Jurkat, Clone E6-1 (cell line): ENCODE results near the gene HSPB9.
A peak's percentile ranks its signal among the peaks of the same experiment; 100 is the strongest.

ENCODE experiments used
- DNase-seq: peaks from one replicate; pipeline ENCODE4 v3.0.0-alpha.2; 2011; ENCODE audit warnings: low read depth, low spot score
- H3K4me3 ChIP-seq: 2 replicates; pipeline ENCODE4 v1.5.1; 2011; ENCODE audit warnings: mild to moderate bottlenecking, low read length, control low read depth, moderate library complexity

HSPB9 gene

DNA sequence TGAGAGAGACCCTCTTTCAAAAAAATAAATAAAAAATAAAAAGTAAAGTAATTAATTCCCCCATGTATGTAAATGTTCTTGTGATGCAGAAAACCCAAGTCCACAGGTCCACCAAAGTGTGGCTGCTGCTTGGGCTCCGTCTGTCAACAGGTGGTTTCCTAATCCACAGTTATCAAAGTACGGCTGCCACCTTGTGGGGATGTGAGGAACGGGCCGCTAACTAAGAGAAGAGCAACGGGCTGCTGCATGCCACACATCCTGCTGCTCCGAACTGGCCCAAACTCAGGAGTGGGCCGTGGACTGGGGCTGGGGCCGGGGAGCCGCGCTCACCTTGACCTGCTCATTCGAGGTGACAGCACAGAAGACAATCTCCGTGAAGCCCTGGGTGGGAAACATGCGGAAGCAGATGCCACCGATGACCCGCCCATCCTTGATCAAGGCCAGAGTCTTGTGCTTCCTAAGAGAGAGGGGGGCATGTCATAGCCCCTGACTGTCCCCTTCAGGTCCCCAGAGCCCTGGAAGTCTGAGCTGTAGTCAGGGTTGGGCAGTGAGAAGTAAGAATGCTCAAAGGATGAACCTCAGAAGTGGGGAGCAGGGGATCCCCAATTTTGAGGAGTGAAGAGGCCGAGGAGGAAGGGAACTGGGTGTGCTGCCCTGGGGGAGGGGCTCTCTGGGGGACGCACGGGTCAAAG is 5.8 kb upstream of the HSPB9 start:
- peak; percentile 79 for DNase-seq
- H3K4me3 ChIP-seq, result no peak overlapping the region

DNA sequence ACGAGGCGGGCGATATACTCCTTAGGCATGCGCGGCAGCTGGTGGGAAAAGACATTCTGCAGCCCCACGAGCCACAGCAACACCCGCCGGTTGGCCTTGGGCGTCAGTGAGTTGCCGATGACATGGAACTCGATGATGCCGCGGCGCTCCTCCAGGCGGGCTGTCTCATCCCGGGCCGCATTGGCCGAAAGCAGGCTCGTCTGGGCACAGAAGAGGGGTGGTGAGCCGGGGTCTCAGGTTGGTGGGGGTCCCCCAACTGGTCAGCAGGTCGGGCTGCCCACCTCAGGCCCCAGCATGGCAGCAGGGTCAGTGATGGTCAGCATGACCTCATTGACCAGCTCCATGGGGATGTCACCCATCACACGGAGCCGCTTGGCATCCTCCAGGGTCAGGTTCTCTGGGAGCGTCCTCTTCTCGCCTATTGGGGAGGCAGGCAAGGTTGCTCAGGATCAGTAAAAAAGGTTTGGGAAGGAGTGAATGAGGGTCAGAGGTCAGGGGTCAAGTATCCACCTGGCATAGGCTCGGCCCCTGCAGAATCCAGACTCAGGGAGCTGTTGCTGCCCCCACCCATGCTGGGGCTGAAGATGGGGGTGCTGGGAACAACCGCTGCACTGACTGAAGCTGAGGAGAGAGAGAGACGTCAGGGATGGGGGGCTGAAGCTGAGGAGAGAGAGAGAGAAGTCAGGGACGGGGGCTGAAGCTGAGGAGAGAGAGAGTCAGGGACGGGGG is 5.0 kb upstream of the HSPB9 start:
- H3K4me3 ChIP-seq, result no peak overlapping the region
- no peak for DNase-seq

DNA sequence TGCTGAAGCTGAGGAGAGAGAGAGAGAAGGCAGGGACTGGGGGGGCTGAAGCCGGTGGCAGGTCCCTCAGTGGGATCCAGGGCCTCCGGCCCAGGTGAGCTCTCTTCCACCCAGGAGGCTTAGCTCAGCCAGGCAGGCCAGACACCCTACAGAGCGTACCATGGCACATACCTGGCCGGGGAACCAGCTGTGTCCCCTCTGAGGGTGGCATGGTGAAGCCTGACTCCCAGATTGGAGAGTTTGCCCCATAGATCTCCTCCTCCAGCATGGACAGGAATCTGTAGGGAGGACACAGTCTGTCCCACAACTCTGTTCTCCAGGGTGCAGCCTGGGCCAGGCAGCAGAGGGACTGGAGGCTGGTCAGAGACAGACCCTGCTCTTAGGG is 4.5 kb upstream of the HSPB9 start:
- DNase-seq, result no peak
- no peak overlapping the region for H3K4me3 ChIP-seq

DNA sequence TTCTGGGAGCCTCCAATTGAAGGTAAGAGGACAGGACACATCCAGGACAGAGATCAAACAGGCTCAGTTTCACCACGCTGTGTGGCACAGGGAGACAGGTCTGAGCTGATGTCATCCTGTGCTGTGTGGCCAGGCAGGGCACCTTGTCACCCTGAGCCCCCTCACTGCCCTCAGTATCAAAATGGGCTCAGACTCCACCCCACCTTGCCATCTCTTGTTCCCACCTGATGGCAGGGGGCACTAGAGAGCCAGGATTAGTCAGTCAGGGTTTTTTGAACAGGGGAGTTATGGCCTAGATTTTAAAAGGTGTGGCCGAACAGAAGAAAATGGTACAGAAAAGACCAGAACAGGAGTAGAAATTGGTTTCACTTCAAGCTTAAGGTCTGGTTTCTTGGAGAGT is 4.1 kb upstream of the HSPB9 start:
- H3K4me3 ChIP-seq, result no peak overlapping the region
- no peak for DNase-seq

DNA sequence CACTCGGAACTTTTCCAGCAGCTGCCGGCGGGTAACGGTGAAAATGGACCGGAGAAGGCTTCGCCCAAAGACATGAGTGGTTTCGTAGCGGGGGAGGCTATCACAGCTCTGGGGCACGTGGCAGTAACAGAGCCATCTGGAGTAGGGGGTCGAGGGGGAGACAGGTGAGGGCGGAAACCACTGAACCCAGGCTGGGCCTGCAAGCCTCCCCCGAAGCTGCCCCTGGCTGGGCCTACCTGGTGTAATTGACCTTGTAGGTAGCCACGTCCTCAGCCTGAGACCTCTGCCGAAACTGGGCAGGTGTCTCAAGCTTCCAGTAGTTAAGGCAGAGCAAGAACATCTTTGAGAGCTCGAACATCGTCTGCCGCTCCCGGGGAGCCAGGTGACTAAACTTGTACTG is 3.3 kb upstream of the HSPB9 start:
- H3K4me3 ChIP-seq, result no peak overlapping the region

DNA sequence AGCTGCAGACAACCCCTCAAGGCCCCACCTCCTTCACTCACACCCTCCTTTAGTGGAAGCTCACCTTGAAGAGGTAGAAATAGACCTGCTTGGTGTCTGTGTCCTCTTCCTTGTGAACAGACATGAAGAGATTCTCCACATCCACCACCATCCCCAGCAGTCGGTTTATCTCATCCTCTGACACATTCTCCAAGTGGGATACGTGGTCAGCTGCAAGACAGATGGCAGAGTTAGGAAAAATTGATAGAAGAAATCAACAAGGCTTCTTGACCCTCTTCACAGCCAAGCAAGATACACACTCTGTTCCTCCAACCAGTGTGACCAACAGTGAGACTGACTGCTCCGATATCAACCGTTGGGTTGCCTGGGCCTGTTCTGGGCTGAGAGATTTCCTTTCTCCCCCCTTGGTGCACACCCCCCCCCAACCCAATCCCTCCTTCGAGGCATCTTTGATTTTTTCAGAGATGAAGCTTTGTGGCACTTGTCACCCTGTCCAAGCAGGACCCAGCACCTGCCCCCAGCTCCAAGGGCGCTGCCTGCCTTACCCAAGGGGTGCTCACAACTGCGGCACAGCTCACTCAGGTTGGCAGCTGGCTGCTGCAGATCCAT is 2.3 kb upstream of the HSPB9 start:
- peak overlapping the region; percentile 59 for H3K4me3 ChIP-seq

More for the DNA sequence above, 3.3 kb upstream of the HSPB9 start:
- no peak for DNase-seq

DNA sequence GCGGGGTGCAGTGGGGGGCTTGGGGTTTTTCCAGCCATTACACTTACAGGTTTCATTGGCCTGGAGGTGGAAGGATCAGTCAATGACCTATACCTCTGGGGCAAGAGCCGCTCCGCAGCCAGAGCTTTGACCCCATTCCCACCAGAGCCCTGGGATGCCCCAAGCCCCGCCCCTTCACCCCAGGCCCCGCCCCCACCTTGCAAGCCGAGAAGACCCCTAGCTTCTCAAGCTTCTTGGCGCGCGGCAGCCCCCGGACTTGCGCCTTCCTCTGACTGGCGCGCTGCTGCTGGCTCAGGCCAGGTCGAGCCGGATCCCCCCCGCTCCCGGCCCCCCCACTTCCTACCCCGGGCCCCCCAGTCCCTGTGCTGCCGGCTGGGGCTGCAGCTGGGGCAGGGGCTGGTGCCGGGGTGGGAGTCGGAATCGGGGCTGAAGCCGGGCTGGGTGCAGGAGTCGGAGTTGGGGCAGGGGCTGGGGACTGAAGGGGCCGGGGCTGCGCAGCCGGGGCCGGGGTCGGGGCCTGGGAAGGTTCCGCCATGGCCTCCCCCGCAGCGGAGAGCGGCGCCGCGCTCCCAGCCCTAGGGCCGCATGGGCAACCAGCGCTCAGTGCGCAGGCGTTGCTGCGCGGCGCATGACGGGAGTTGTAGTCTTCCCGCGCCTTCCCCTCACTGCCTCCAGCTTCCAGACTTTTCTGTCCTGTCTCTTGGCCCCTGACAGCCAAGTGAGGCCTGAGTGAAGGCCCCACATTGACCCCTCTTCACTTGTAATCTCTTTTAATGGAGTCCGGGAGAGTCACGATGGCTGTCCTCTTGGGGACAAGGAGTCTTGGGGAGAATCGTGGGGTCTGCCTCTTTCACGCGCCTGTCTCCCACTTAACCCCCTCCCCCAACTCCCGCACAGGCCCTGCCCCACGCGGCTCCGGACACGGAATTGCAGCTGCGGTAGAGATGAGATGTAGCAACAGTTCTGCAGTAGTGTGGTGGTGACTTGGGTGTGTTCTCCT is 1.5 kb upstream of the HSPB9 start, which contains the start of gene KAT2A:
KAT2A (minus strand) TSS at position 598 of the 1,000 bp plus-strand sequence; CDS start at position 535, 63 bp downstream.
- H3K4me3 ChIP-seq, result peak within 1 kb of the TSS; percentile 59
- DNase-seq, result peak; percentile 73

More for the DNA sequence above, 2.3 kb upstream of the HSPB9 start:
- DNase-seq, result no peak

DNA sequence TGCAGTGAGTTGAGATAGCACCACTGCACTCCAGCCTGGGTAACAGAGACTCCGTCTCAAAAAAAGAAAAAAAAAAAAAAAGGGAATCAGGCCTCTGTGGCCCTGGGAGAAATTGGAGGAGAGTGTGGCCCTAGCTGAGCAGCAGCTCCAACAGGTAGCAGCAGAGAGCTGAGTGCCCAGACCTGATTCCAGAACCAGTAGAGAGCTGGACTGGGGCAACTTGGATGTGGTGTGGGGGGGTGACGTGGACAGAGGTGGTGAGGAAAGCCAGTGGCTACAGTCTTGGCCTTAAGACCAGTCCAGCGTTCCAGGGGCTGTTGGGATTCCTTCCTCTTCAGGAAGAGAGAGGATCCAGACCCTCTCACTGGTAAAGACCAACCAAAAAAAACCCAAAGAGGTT is 1.7 kb downstream of the HSPB9 start:
- no peak overlapping the region for H3K4me3 ChIP-seq
- no peak for DNase-seq

DNA sequence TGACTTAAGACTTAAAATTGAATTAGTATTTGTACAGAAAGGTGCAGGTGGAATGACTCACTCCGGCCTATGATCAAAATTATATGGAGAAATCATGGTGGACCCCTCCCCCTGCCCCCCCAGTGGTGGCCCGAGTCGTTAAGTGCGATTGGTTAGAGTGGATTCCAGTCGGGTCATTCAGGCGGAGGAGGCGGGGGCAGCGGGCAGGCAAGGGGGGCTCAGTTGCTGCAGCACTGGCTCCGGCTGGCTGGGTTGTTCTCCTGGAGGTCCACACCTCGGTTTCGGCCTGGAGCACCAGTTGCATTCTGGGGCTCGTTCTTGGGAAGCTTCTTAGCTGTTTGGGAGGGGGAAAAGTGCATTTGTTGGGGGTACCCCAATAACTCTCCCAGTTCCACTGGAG is 3.0 kb downstream of the HSPB9 start:
- H3K4me3 ChIP-seq, result no peak overlapping the region
- no peak for DNase-seq

DNA sequence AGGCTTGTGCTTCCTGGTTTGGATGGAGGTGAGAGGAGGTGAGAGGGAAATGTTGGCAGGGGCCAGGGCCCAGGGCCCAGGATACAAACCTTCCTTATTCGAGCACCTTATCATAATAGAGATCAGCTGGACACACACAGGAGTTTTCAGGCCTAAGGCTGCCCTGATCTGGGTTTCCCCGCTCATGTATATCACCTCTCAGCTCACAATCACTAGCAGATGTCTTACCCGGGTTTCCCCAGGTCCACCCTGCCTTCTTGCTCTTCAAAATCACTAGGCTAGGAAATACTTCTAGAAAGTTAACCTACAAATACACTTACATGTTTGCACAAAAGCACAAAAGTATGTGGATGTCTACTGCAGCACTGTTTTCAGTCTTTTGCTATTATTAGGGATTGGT is 4.2 kb downstream of the HSPB9 start:
- DNase-seq, result no peak
- no peak overlapping the region for H3K4me3 ChIP-seq

DNA sequence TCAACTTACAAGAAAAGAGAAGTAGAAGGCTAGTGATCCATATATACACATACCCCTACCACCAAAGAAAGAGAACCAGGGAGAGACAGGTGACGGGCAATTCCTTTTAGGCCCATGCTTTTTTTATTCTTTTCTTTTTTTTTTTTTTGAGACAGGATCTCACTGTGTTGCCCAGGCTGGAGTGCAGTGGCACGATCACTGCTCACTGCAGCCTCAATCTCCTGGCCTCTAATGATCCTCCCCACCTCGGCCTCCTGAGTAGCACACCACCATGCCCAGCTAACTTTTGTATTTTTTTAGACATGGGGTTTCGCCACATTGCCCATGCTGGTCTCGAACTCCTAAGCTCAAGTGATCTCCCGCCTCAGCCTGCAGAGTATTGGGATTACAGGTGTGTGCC is 4.8 kb downstream of the HSPB9 start:
- DNase-seq, result no peak
- no peak overlapping the region for H3K4me3 ChIP-seq

DNA sequence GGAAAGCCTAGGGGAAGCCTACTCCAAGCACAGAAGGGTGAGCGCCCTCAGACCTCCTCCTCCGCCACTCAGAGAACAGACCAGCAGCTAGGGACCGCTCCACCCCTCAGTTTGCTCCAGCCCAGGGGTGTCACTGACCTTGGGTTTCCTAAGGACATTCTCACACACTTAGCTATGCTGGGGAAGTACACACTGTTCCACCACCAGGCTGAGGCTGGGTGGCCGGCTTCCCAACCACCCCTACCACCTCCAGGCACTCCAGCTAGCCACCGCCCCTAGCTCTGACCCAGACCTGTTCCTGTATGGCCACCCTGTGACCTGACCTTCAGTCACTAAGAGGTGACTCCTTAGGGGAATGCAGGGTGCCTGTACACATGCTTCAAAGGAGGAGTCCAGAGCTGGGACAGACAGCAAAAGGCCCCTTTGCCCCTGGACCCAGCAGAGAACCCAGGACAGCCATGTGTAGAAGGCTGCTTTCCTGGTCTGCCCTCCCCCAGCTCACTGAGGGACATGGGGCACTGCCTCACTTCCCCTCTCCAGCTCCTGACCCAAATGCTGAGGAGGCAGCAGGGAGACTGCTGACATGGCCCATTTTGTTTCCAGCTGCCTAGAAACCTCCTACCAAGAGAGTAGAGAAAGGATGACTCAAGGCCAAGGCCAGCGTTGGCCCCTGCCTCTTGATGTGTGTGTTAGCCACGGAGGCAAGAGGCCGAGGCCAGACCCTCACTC is 6.7 kb downstream of the HSPB9 start:
- no peak overlapping the region for H3K4me3 ChIP-seq
- no peak for DNase-seq

DNA sequence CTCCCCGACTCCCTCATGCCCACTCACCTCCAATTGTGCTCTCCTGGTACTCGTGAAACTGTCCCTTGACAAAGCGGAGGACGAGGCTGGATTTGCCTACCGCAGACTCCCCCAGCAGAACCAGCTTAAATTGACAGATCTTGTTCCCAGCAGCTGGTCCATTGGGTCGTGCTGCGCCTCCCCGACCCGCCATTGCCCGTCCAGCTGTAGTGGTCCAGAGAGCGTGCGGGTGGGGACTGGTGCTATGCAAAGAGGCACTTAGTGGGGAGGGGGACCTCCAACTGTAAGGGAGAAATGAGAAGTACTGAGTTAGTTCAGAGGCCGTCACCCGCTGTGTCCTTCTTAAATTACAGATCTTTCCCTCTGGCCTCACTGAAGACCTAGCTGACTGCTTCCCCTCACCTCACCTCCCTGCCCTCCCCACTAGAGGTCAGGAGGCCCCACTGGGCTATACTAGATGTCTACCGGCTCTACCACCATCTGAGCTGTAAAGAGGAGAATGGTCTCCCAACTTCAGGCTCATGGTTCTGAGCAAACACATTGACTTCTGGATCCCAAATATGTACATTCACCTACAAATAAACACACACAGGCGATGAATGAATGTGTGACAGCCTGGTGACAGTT is 7.8 kb downstream of the HSPB9 start:
- no peak overlapping the region for H3K4me3 ChIP-seq
- DNase-seq, result no peak

DNA sequence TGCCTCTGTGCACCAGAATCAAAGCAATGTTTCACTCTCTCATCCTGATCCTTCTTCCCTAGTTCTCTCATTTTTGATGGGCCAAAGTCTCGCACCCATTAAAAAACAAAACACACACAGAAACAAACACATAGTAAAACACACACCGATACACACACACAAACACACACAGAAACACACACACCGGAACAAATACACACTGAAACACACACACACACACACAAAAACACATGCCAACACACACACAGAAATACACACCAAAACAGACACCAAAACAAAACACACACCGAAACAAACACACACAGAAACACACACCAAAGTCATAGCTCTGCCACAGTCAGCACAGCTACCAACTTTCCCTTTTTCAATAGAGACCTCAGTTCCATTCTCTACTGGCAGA is 8.6 kb downstream of the HSPB9 start:
- no peak for DNase-seq
- H3K4me3 ChIP-seq, result no peak overlapping the region

DNA sequence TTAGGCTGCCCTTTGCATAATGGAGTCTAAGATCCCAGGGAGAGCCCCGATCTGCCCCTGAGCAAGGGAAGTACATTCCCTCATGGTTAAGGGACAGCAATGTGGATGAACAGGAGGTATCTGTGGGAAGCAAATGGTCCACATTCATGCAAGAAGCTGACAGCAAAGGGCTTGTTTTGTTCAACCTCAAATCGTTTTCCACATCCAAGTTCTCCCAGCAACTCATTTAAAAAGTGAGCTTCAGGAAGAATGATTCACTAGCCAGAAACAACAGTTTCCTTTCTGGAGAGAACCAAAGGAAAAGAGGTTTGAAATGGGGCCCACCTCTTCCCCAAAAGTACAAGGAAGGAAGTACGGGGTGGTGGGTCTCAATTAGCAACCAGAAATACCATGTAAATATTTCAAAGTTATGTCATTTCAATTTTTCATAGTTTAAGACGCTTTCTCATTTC is 9.4 kb downstream of the HSPB9 start:
- no peak for DNase-seq
- no peak overlapping the region for H3K4me3 ChIP-seq

DNA sequence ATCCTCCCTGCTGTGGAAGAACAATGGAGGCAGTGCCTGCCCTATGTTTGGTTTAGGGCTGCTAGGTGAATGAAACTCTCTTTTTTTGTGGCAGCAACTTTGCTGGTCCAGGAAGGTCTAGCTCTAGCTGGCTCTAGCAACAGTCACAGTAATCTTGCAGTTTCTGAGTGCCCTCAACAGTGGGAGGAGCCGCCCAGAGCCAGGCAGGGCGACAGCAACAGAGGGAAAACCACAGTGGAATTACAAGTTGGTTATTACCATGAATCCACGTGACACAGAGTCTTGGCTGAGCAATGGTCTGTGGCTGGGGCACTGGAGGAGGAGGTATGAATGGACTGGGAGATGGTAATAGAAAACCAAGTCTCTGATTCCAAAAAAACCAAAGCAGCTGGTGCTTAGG is 10.3 kb downstream of the HSPB9 start:
- no peak overlapping the region for H3K4me3 ChIP-seq
- peak; percentile 51 for DNase-seq

DNA sequence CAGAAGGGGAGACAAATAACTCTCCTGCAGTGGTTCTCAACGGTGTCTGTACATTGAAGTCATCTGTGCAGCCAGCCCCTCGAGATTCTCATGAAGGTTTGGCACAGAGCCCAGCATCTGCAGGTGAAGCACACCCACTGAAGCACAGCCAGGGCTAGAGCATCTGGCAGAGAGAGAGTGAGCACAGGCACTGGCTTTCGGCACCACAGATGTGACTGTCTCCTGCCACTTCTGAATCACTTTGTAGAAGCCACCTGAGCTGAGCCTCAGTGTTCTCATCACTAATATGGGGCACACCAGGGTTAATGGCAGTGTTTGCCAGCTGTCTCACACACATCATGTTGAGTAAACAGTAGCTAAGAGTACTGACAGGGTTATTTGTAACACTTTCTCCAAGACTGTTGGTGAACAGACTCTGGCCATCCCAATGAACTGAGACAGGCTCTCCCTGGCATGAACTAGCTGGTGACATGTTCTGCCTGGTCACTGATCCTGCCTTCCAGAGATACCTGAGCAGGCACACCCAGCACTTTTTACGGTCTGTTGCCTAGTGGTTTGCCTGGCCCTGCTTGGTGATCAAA is 10.9 kb downstream of the HSPB9 start:
- peak; percentile 92 for DNase-seq
- H3K4me3 ChIP-seq, result no peak overlapping the region

DNA sequence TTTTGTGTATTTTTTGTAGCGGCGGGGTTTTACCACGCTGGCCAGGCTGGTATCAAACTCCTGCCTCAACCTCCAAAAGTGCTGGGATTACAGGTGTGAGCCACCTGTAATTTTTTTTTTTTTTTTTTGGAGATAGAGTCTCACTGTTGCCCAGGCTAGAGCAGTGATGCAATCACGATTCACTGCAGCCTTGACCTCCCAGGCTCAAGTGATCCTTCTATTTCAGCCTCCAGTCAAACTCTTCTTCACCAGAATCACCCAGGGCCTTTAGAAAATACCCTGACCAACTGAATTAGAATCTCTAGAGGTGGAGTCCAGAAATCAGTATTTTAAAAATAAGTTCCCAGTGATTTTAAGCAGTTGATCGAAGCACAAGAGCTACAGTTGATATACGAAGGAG is 12.5 kb downstream of the HSPB9 start:
- DNase-seq, result no peak
- H3K4me3 ChIP-seq, result no peak overlapping the region
